DMS53 treated with DMSO at 0.1 percent for 48 hours (cell line): ENCODE data around the gene PDIA5.
A peak's percentile ranks its signal among the peaks of the same experiment; 100 is the strongest.

Source experiments
- DNase-seq: peaks from one replicate; lab custom pipeline; 2025; ENCODE audit not compliant: unreplicated experiment; lab: John Stamatoyannopoulos, UW

Gene PDIA5

DNA sequence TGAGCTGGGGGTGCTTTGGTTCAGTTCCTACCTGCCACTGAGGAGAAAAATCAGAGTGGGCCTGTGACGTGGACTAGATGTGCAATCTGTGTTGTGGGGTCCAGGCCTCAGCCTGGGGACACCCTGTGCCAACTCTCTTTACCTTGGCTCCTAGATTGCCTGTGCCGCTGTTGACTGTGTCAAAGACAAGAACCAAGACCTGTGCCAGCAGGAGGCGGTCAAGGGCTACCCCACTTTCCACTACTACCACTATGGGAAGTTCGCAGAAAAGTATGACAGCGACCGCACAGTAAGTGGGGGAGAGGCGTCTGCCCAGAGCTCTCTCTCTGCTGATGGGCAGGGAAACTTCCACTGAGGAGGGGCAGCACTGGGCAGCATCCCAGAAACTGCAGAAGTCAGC, 94.3 kb downstream of the PDIA5 start:
- no peak for DNase-seq

DNA sequence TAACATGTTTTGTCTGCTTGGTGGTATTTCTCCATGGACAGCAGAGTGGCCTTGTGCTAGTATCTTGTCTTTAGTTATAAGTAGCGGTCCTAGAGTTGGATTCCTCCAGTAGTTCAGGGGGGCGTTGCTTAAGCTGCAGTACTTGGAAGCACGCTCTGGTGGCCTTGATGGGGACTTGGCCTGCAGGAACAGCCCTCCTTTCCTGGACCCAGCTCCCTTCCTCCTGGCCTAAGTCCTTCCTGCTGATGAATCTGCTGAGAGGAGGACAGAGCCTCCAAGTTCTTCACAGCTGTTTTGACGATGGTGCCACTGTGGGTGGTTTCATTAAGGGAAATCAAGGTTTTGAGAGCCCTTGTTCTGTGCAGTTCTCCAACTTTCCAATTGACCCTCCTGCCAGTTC, 96.3 kb downstream of the PDIA5 start:
- DNase-seq, result no peak

DNA sequence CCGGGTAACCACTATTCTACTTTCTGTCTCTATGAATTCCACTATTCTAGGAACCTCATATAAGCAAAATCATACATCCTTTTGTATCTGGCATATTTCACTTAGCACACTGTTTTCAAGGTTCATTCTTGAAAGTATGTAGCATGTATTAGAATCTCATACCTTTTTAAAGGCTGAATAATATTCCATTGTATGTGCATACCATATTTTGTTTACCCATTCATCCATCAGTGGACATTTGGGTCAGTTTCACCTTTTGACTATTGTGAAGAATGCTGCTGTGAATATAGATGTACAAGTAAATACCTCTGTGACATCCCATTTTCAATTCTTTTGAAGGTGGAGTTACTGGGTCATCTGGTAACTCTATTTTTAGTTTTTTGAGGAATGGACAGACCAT, 98.3 kb downstream of the PDIA5 start:
- no peak for DNase-seq

DNA sequence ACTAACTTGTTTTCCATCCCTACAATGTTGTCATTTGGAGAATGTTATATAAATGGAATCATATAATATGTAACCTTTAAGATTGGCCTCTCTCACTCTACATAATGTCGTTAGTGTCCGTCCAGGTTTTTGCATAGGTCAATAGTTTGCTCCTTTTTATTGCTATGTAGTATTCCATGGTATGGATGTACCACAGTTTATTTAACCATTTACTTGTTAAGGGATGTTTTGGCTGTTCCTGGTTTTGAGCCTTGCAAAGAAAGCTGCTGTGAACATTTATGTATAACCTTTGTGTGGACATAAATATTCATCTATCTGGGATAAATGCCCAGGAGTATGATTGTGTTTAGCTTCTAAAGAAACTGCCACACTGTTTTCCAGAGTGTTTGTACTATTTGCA, 100.9 kb downstream of the PDIA5 start:
- no peak for DNase-seq

DNA sequence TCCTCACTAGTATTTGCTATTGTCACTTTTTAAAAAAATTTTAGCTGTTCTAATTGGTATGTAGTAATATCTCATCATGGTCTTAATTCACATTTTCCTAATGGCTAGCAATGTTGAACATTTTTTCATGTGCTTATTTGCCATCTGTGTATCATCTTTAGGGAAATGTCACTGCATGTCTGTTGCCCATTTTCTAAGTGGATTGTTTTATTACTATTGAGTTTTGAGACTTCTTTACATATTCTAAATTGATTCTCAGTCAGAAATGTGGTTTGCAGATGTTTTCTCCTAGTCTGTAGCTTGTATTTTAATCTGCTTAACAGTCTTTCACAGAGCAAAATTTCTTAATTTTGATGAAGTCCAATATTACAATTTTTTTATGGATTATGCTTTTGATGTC, 101.3 kb downstream of the PDIA5 start:
- DNase-seq, result no peak

DNA sequence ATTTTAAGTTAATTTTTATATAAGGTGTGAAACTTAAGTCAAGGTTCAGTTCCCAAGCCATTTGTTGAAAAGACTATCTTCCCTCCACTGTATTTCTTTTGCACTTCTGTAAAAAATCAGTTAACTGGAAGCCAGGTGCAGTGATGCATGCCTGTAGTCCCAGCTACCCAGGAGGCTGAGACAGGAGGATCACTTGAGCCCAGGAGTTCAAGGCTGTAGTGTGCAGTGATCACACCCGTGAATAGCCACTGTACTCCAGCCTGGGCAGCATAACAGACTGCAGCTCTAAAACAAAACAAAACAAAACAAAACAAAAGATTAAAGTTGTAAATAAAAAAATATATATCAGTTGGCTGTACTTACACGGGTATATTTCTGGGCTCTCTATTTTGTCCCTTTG, 101.8 kb downstream of the PDIA5 start:
- no peak for DNase-seq

DNA sequence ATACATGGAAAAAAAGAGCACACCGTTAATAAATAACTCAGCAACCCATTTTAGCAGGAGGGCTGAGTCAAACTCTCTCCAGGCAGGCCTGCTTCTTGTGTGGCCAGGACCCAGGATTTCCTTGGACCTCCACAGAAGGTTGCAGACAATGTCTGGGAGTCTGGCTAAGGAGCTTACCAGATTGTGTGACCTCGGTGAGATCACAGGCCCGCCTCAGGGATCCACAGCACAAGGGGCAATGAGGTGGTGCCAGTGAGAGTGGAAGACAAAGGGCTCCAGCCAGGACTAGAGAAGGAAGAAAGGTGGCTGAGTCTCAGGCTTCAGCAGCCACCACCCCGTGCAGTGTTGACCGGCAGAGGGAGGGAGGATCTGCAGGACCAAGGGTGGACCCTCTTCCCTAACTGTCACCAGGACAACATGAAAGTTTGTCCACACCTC, 102.7 kb downstream of the PDIA5 start:
- no peak for DNase-seq

DNA sequence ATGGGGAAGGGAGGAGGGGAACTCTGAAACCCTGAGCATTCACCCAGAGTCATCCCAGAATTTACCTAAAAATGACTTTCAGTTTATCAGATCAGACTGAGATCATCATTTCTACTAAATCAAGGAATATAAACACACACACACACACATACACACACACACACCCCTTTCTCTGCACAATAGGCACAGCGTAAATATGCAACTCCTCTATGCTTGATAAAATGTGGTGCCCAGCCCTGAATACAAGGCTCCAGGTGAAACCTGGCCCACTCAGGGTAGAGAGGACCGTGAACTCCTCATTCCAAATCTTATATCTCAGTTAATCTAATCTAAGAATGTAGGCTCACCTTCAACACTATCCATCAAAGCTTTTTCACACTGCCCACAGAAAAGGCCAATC, 103.1 kb downstream of the PDIA5 start:
- no peak for DNase-seq

DNA sequence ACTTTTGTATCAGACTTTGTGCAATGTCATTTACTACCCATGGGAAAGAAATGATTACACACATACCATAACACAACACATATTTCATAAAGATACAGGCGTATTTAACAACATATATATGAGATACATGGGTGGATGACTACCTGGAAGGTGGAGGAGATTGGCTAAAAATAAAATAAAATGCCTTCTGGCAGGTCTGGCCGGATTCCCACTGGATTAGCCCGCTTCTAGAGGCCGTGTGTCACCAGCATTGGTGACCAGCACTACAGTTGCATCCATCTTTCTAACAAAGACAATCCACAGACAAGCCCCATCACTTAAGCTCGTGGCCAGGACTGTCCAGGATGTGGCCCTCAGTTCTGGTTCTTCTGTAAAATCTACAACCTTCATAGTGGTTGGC, 114.0 kb downstream of the PDIA5 start:
- DNase-seq, result no peak

DNA sequence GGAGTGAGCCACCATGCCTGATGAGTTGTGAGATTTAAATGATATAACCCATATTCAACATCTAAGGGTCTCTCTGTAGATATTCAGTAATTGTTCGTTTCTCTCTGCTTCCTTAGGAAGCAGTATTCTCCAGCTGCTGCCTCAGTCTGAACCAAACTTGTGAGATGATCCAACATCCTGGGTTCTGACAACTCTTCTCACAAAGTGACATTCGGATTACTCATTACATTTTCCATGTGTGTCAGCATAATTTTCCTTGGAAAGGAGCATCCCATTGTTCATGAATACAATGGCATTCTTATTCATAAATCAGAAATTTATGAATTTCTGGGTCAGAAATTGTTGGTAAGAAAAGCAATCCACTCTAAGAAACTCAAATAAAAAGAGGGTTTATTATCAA, 119.9 kb downstream of the PDIA5 start:
- DNase-seq, result no peak

DNA sequence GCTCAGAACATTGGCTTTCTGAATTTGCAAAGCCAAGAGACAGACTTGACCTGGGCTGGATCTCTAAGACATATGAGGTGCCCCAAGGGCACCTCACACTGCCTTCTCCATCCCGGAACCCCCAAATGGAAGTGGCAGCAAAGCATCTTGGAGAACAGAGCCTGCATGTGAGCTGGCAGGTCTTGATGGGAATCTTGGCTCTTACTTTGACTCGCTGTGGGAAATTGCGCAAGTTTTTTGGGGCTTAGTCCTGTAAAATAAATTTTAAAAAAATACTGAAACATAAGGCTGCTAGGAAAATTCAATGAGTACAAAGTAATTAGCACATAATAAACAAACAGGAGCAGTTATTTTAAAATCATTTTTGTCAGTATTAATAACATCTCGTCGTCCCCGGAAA, 121.2 kb downstream of the PDIA5 start:
- DNase-seq, result no peak

DNA sequence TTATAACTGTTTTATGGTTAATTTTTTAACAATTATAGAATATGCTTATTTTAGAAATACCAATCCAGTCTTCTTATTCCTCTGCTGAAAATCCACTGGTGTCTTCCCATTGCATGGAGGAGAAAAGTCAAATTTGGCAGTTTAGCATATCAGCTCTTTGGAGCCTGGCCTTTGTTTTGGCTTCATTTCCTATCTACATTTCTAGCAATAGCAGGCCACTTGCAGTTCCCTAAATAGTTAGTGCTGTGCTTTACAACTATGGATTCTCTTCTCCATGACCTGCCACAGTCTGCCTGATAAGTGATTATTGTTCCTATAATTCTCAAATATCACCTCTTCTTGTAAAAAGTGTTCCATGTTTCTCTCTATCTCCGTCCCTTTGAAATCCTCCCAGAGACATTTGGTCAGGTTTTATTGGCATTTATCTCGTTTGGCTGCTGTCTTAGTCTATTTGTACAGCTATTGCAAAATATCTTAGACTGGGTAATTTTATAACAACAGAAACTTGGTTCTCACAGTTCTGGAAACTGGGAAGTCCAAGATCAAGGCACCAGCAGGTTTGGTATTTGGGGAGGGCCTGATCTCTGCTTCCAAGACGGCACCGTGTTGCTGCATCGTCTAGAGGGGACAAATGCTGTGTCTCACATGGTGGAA, 126.8 kb downstream of the PDIA5 start:
- DNase-seq, result no peak

DNA sequence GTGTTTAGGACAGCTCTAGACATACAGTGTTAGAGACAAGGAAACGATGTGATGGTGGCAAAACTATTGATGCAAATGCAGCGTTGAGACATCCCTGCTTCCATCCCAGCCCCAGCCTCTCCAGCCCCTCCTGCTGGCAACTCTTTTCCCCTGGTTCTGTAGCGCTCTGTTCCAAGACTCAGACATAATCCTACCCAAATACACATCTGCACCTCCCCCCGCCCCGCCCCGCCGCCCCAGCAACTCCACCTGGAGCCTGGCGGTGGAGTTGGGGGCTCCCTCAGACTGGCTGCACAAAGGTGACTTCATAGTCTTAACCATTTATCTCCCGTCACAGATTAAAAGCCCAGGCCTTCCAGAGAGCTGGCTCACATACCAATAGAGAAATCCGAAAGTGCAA, 127.7 kb downstream of the PDIA5 start:
- no peak for DNase-seq

DNA sequence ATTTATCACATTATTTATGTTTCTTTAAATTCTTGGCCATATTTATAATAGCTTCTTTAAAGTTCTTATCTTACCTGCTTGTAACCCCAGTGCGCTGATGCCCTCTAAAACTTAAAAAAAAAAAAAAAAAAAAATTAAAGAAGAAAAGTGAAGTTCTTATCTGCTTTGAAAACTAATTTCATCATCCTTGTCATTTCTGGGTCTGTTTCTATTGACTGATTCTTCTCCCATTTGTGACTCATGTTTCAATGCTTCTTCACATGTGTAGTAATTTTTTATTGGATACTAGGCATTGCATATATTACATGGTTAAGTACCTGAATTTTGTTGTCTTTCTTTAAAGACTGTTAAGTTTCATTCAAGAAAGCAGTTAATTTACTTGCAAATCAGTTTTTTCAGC, 131.5 kb downstream of the PDIA5 start:
- DNase-seq, result no peak

DNA sequence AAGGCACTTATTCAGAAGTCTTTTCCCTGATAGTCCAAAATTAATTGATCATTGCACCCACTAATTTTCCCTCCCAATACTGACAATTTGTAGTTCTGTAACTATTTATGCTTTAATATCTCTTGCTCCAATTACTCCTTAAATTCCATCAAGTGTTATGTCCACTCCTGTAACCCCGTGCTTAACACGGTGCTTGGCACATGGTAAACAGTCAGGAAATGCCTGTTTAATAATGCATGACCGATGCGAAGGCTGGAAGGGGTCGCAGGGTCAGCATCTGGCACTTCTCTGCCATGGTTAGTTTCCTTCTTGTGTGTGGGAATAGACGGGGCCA, 134.4 kb downstream of the PDIA5 start:
- DNase-seq, result no peak

DNA sequence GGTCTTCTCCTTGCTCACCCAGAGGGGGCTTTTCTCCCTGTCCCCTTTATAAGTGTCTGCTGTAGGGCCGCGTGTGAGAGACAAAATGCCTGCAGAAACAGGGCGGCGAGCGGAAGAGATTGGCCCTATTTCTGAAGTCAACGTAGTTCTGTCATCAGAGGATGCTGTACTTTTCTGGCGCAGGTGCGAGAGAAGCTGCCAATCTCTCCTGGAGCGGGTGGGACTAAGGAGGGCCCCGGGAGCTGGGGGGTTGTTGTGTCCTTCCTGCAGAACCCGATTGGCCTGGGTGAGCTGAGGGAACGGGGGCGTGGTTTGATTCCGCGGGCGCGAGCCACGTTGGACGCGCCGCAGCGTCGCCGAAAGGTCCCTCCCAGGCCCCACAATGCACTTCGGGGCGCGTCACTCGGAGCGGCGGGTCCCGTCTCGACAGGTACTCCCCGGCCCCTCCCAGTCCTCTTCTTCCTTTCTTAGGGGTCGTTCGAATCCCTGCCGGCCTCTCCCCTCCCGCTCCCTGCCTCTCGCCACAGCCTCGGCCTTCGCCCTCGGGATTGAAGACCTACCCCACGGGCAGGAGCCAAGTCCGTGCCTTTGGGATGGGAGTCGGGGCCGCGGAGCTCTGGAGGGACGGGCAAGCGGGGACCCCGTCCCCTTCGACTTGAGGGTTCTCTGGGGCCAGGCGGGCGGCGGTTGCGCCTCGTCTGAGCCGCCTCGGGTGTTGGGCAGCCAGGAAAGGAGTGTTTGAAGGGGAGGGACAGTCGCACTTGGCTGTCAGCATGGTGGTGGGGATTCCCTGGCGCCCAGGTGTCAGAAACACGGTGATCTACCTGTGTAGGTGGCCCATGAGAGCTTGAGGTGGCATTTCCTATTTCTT, 135.0 kb downstream of the PDIA5 start, which contains the start of gene SEC22A:
Gene SEC22A, plus strand, starts transcription at position 387 of the 871 bp plus-strand sequence. CDS start 7,275 bp downstream, outside the sequence.
- DNase-seq, result peak; percentile 87

DNA sequence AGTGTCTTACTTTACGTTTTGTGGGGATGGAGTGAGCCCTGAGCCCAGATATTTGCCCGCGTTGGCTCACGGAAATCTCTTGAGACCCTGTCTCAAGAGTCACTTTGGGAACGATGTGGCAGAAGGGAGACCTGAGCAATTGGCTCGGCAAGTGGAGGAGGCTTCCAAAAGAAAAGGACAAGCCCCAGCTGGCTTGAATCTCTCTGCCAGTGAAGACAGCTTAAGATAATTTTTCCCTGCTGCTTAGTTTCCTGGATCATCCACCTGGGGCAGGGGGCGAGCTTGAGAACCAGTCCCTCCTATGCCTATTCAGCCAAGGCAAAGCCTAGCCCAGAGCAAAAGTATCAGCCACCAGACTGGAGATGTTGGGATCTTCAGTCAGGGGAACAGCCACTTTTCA, 135.6 kb downstream of the PDIA5 start:
- DNase-seq, result no peak
